Hepatocyte (in vitro differentiated cells): Measurements from ENCODE around the gene NFE2. TPM values are rescaled to one million over a fixed set of nuclear protein-coding genes. Genes with fewer than 3 reads are reported as not detected.
A peak's percentile ranks its signal among the peaks of the same experiment; 100 is the strongest.

Experiments used
- DNase-seq: peaks from one replicate; pipeline ENCODE4 v3.0.0-alpha.2; 2016; ENCODE audit warnings: low spot score
- H2AFZ ChIP-seq: fragments of 200-600 bp; sonication (generic); 2 replicates; pipeline ENCODE4 v1.6.0; 2016; ENCODE audit warnings: antibody characterized with exemption, mild to moderate bottlenecking
- H3K27ac ChIP-seq: fragments of 200-600 bp; sonication (generic); 2 replicates; pipeline ENCODE4 v1.5.1; 2016; ENCODE audit warnings: mild to moderate bottlenecking
- H3K27me3 ChIP-seq: fragments of 200-600 bp; sonication (generic); 2 replicates; pipeline ENCODE4 v1.6.1; 2016
- H3K36me3 ChIP-seq: fragments of 200-600 bp; sonication (generic); replicated peaks from 2 replicates; pipeline ENCODE4 v1.5.1; 2016; ENCODE audit warnings: low read depth; ENCODE audit not compliant: insufficient read depth
- H3K4me1 ChIP-seq: fragments of 200-600 bp; sonication (generic); 2 replicates; pipeline ENCODE4 v1.5.1; 2016; ENCODE audit warnings: mild to moderate bottlenecking, moderate library complexity; ENCODE audit not compliant: insufficient read depth
- H3K4me2 ChIP-seq: fragments of 200-600 bp; sonication (generic); 2 replicates; pipeline ENCODE4 v1.6.0; 2016
- H3K4me3 ChIP-seq: fragments of 200-600 bp; sonication (generic); 2 replicates; pipeline ENCODE4 v1.5.1; 2016; ENCODE audit warnings: mild to moderate bottlenecking
- H3K79me2 ChIP-seq: fragments of 200-600 bp; sonication (generic); 2 replicates; pipeline ENCODE4 v1.6.0; 2017; ENCODE audit warnings: mild to moderate bottlenecking
- H3K9me2 ChIP-seq: fragments of 200-600 bp; sonication (generic); replicated peaks from 2 replicates; pipeline ENCODE4 v1.6.0; 2017; ENCODE audit warnings: mild to moderate bottlenecking; ENCODE audit not compliant: insufficient read depth
- H3K9me3 ChIP-seq: fragments of 200-600 bp; sonication (generic); 2 replicates; pipeline ENCODE4 v1.5.1; 2016; ENCODE audit warnings: low read depth, mild to moderate bottlenecking
- H4K20me1 ChIP-seq: fragments of 200-600 bp; sonication (generic); 2 replicates; pipeline ENCODE4 v1.6.0; 2016; ENCODE audit warnings: mild to moderate bottlenecking; ENCODE audit not compliant: insufficient read depth, poor library complexity, severe bottlenecking
- EZH2 ChIP-seq: fragments of 200-600 bp; sonication (generic); IDR thresholded peaks from 2 replicates; pipeline ENCODE4 v1.6.1; 2016; ENCODE audit warnings: antibody characterized with exemption, mild to moderate bottlenecking, borderline replicate concordance
- EZH2phosphoT487 ChIP-seq: fragments of 200-600 bp; sonication (generic); IDR thresholded peaks from one replicate; pipeline ENCODE4 v1.6.1; 2018; ENCODE audit warnings: antibody characterized with exemption, mild to moderate bottlenecking, low read depth, moderate library complexity; ENCODE audit not compliant: unreplicated experiment, severe bottlenecking
- whole genome bisulfite sequencing: methylation state at CpG from one replicate; pipeline ENCODE4 v1.1.6; 2016; ENCODE audit warnings: low lambda C conversion rate; ENCODE audit errors: missing lambda C conversion rate; 5-methylcytosine and 5-hydroxymethylcytosine counted together
- polyA plus RNA-seq: library from polyadenylated mRNA; unstranded; fragments of >200 nt; fragmentation: Nextera tagmentation; extraction: Ambion mirVana; gene quantifications from 2 replicates; pipeline ENCODE4 v1.2.1, GENCODE V29; 2016
- total RNA-seq: library from RNA; depleted of rRNA; stranded (reverse); fragments of >200 nt; gene quantifications from 2 replicates; pipeline ENCODE4 v1.2.3, GENCODE V29; 2014
- TF ChIP-seq, protein P1 (sequence below): fragments of 200-600 bp; sonication (generic); IDR thresholded peaks from 2 replicates; pipeline ENCODE4 v1.5.1; 2016; ENCODE audit warnings: antibody characterized with exemption, mild to moderate bottlenecking; ENCODE audit not compliant: poor library complexity

NFE2 gene
- total and polyA plus RNA-seq, 2 experiments from 2014 or later, result 0.83 TPM; not detected in 1

DNA sequence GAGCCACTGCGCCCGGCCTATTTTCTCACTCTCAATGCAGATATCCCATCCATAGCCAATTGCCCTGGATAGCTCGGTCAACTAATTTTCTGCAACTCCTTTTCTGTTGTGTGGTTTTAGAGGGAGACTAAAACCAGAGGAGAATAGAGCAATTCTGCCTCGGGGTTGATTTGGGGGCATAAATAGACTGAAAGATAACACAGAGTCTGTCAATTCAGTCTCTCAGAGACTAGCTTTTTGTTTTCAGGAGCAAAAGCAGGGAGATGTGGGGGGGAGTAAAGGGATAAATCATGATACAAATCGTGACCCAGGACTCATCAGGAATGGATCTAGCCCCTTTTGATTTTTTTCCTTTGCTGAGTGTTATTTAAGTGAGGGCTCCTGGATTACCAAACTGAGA, 30.6 kb upstream of the NFE2 start:
- Histone ChIP-seq H3K79me2 (peaks cover 97% of the 10 kb centered on the region), H3K9me2 (no peaks in the 10 kb centered on the region), H3K9me3 (no peaks in the 10 kb centered on the region), H3K27ac (no peak overlapping the region), H3K4me3 (no peak overlapping the region), H3K27me3 (no peaks in the 10 kb centered on the region), H3K36me3 (no peaks in the 10 kb centered on the region), H4K20me1 (peaks cover 6% of the 10 kb centered on the region), H2AFZ (no peak overlapping the region), H3K4me2 (no peak overlapping the region), H3K4me1 (peaks cover 21% of the 10 kb centered on the region)
- no peak for DNase-seq
- TF ChIP-seq, protein P1, sequence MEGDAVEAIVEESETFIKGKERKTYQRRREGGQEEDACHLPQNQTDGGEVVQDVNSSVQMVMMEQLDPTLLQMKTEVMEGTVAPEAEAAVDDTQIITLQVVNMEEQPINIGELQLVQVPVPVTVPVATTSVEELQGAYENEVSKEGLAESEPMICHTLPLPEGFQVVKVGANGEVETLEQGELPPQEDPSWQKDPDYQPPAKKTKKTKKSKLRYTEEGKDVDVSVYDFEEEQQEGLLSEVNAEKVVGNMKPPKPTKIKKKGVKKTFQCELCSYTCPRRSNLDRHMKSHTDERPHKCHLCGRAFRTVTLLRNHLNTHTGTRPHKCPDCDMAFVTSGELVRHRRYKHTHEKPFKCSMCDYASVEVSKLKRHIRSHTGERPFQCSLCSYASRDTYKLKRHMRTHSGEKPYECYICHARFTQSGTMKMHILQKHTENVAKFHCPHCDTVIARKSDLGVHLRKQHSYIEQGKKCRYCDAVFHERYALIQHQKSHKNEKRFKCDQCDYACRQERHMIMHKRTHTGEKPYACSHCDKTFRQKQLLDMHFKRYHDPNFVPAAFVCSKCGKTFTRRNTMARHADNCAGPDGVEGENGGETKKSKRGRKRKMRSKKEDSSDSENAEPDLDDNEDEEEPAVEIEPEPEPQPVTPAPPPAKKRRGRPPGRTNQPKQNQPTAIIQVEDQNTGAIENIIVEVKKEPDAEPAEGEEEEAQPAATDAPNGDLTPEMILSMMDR, result no peak
- TF ChIP-seq EZH2phosphoT487, result no peak
- TF ChIP-seq EZH2, result no peak
- WGBS, result 77% methylated on average over 5 of the region's 5 CpGs

DNA sequence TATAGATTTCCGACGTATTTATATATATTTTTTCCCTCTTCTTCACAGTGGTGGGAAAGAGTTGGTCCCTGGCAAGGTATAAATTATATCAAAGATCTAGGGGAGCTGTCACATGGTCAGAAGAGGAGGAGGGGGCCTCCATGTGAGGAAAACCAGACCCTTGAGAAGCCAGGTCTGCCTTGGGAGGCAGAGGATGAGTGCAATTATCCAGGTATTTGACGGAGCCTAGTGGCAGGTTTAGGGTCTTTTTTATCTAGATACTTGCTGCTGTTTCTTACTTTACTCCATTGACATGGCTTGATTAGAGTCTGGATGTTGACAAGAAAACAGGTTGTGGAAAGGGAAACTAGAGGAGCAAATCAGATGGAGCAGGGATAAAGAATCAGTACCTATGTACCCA, 29.6 kb upstream of the NFE2 start:
- Histone ChIP-seq H4K20me1 (peaks cover 6% of the 10 kb centered on the region), H3K4me1 (peaks cover 30% of the 10 kb centered on the region), H3K79me2 (peaks cover 100% of the 10 kb centered on the region), H3K4me2 (no peak overlapping the region), H3K27ac (no peak overlapping the region), H3K27me3 (no peaks in the 10 kb centered on the region), H3K36me3 (no peaks in the 10 kb centered on the region), H3K4me3 (no peak overlapping the region), H3K9me3 (no peaks in the 10 kb centered on the region), H2AFZ (no peak overlapping the region), H3K9me2 (no peaks in the 10 kb centered on the region)
- TF ChIP-seq EZH2phosphoT487 (no peak), EZH2 (no peak)
- TF ChIP-seq, protein P1, result no peak
- no peak for DNase-seq
- 70% methylated on average over 3 of the region's 3 CpGs for WGBS

DNA sequence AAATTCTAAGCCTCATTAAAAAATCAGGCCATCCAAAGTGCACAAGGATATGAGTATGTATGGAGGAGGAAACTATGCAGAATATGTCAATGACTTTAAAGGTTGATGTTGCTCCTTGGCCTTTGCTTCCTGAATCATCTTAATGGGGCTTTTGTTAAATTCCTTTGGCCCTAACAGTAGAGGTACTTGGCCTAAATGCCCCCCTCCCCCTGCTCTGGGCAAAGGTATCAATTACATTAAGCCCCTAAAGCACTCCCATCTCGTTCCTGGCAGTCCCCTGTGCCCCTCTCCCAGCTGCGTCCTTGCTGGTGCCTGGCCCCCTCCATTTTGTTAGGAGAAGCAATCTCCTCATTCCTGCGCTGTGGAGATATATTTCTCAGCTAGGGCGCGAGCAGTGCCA, 28.9 kb upstream of the NFE2 start:
- H3K27ac ChIP-seq, result peak overlapping the region; percentile 58
- peak overlapping the region; percentile 6 for H3K4me2 ChIP-seq
- WGBS, result 63% methylated on average over 5 of the region's 5 CpGs
- no peak for DNase-seq
- no peaks in the 10 kb centered on the region for H3K9me3 ChIP-seq
- no peaks in the 10 kb centered on the region for H3K9me2 ChIP-seq
- H3K79me2 ChIP-seq, result peaks cover 95% of the 10 kb centered on the region
- H3K36me3 ChIP-seq, result no peaks in the 10 kb centered on the region
- H4K20me1 ChIP-seq, result peaks cover 6% of the 10 kb centered on the region
- TF ChIP-seq, protein P1, result no peak
- TF ChIP-seq EZH2phosphoT487 (no peak), EZH2 (no peak)
- no peaks in the 10 kb centered on the region for H3K27me3 ChIP-seq
- peaks cover 30% of the 10 kb centered on the region for H3K4me1 ChIP-seq
- no peak overlapping the region for H2AFZ ChIP-seq
- H3K4me3 ChIP-seq, result no peak overlapping the region
